Hepatocyte (in vitro differentiated cells): ENCODE results near the gene CAMK2G. TPM values are rescaled to one million over a fixed set of nuclear protein-coding genes. Genes with fewer than 3 reads are reported as not detected.

Source experiments
- DNase-seq: peaks from one replicate; pipeline ENCODE4 v3.0.0-alpha.2; 2016; ENCODE audit warnings: low spot score
- H2AFZ ChIP-seq: fragments of 200-600 bp; sonication (generic); 2 replicates; pipeline ENCODE4 v1.6.0; 2016; ENCODE audit warnings: antibody characterized with exemption, mild to moderate bottlenecking
- H3K27ac ChIP-seq: fragments of 200-600 bp; sonication (generic); 2 replicates; pipeline ENCODE4 v1.5.1; 2016; ENCODE audit warnings: mild to moderate bottlenecking
- H3K27me3 ChIP-seq: fragments of 200-600 bp; sonication (generic); 2 replicates; pipeline ENCODE4 v1.6.1; 2016
- H3K36me3 ChIP-seq: fragments of 200-600 bp; sonication (generic); replicated peaks from 2 replicates; pipeline ENCODE4 v1.5.1; 2016; ENCODE audit warnings: low read depth; ENCODE audit not compliant: insufficient read depth
- H3K4me1 ChIP-seq: fragments of 200-600 bp; sonication (generic); 2 replicates; pipeline ENCODE4 v1.5.1; 2016; ENCODE audit warnings: mild to moderate bottlenecking, moderate library complexity; ENCODE audit not compliant: insufficient read depth
- H3K4me2 ChIP-seq: fragments of 200-600 bp; sonication (generic); 2 replicates; pipeline ENCODE4 v1.6.0; 2016
- H3K4me3 ChIP-seq: fragments of 200-600 bp; sonication (generic); 2 replicates; pipeline ENCODE4 v1.5.1; 2016; ENCODE audit warnings: mild to moderate bottlenecking
- H3K79me2 ChIP-seq: fragments of 200-600 bp; sonication (generic); 2 replicates; pipeline ENCODE4 v1.6.0; 2017; ENCODE audit warnings: mild to moderate bottlenecking
- H3K9me2 ChIP-seq: fragments of 200-600 bp; sonication (generic); replicated peaks from 2 replicates; pipeline ENCODE4 v1.6.0; 2017; ENCODE audit warnings: mild to moderate bottlenecking; ENCODE audit not compliant: insufficient read depth
- H3K9me3 ChIP-seq: fragments of 200-600 bp; sonication (generic); 2 replicates; pipeline ENCODE4 v1.5.1; 2016; ENCODE audit warnings: low read depth, mild to moderate bottlenecking
- H4K20me1 ChIP-seq: fragments of 200-600 bp; sonication (generic); 2 replicates; pipeline ENCODE4 v1.6.0; 2016; ENCODE audit warnings: mild to moderate bottlenecking; ENCODE audit not compliant: insufficient read depth, poor library complexity, severe bottlenecking
- CTCF ChIP-seq: fragments of 200-600 bp; sonication (generic); IDR thresholded peaks from 2 replicates; pipeline ENCODE4 v1.5.1; 2016; ENCODE audit warnings: antibody characterized with exemption, mild to moderate bottlenecking; ENCODE audit not compliant: poor library complexity
- EZH2 ChIP-seq: fragments of 200-600 bp; sonication (generic); IDR thresholded peaks from 2 replicates; pipeline ENCODE4 v1.6.1; 2016; ENCODE audit warnings: antibody characterized with exemption, mild to moderate bottlenecking, borderline replicate concordance
- EZH2phosphoT487 ChIP-seq: fragments of 200-600 bp; sonication (generic); IDR thresholded peaks from one replicate; pipeline ENCODE4 v1.6.1; 2018; ENCODE audit warnings: antibody characterized with exemption, mild to moderate bottlenecking, low read depth, moderate library complexity; ENCODE audit not compliant: unreplicated experiment, severe bottlenecking
- WGBS: methylation state at CpG from one replicate; pipeline ENCODE4 v1.1.6; 2016; ENCODE audit warnings: low lambda C conversion rate; ENCODE audit errors: missing lambda C conversion rate; 5-methylcytosine and 5-hydroxymethylcytosine counted together
- polyA plus RNA-seq: library from polyadenylated mRNA; unstranded; fragments of >200 nt; fragmentation: Nextera tagmentation; extraction: Ambion mirVana; gene quantifications from 2 replicates; pipeline ENCODE4 v1.2.1, GENCODE V29; 2016
- total RNA-seq: library from RNA; depleted of rRNA; stranded (reverse); fragments of >200 nt; gene quantifications from 2 replicates; pipeline ENCODE4 v1.2.3, GENCODE V29; 2014

CAMK2G gene
- total and polyA plus RNA-seq, 2 experiments from 2014 or later, result 5.2 to 25.0 TPM

- H3K36me3 ChIP-seq, result no peaks in the 10 kb centered on the region
- no peak overlapping the region for H3K4me3 ChIP-seq
Measured at GRCh38 chr10:73859784-73860491, 14.4 kb downstream of the CAMK2G start.

GRCh38 chr10:73859428-73859783 is 14.9 kb downstream of the CAMK2G start:
- no peaks in the 10 kb centered on the region for H4K20me1 ChIP-seq
- H2AFZ ChIP-seq, result no peak overlapping the region
- H3K4me3 ChIP-seq, result no peak overlapping the region
- no peaks in the 10 kb centered on the region for H3K9me2 ChIP-seq
- H3K4me1 ChIP-seq, result peaks cover 4% of the 10 kb centered on the region
- no peaks in the 10 kb centered on the region for H3K9me3 ChIP-seq
- peaks cover 3% of the 10 kb centered on the region for H3K79me2 ChIP-seq
- H3K4me2 ChIP-seq, result no peak overlapping the region
- no peaks in the 10 kb centered on the region for H3K27me3 ChIP-seq
- 97% methylated on average over 5 of the region's 5 CpGs for WGBS
- no peak for DNase-seq
- no peak overlapping the region for H3K27ac ChIP-seq
- no peaks in the 10 kb centered on the region for H3K36me3 ChIP-seq
- TF ChIP-seq EZH2, result no peak
- no peak for TF ChIP-seq EZH2phosphoT487
- TF ChIP-seq CTCF, result no peak

More at GRCh38 chr10:73859784-73860491, 14.4 kb downstream of the CAMK2G start:
- H4K20me1 ChIP-seq, result no peaks in the 10 kb centered on the region
- no peaks in the 10 kb centered on the region for H3K9me3 ChIP-seq
- no peak for TF ChIP-seq CTCF
- no peak for TF ChIP-seq EZH2phosphoT487
- TF ChIP-seq EZH2, result no peak
- H3K79me2 ChIP-seq, result peaks cover 3% of the 10 kb centered on the region
- DNase-seq, result no peak
- no peak overlapping the region for H2AFZ ChIP-seq
- no peaks in the 10 kb centered on the region for H3K4me1 ChIP-seq
- 95% methylated on average over 7 of the region's 7 CpGs for WGBS
- no peaks in the 10 kb centered on the region for H3K27me3 ChIP-seq
- no peaks in the 10 kb centered on the region for H3K9me2 ChIP-seq
- no peak overlapping the region for H3K27ac ChIP-seq
- no peak overlapping the region for H3K4me2 ChIP-seq

GRCh38 chr10:73858750-73859427 is 15.5 kb downstream of the CAMK2G start:
- no peak overlapping the region for H3K4me3 ChIP-seq
- TF ChIP-seq EZH2, result no peak
- no peak for TF ChIP-seq EZH2phosphoT487
- no peak for TF ChIP-seq CTCF
- H3K4me2 ChIP-seq, result no peak overlapping the region
- no peak for DNase-seq
- no peaks in the 10 kb centered on the region for H3K36me3 ChIP-seq
- no peaks in the 10 kb centered on the region for H3K9me3 ChIP-seq
- no peak overlapping the region for H2AFZ ChIP-seq
- no peak overlapping the region for H3K27ac ChIP-seq
- no peaks in the 10 kb centered on the region for H3K9me2 ChIP-seq
- peaks cover 3% of the 10 kb centered on the region for H3K79me2 ChIP-seq
- no peaks in the 10 kb centered on the region for H4K20me1 ChIP-seq
- peaks cover 8% of the 10 kb centered on the region for H3K4me1 ChIP-seq
- 95% methylated on average over 13 of the region's 13 CpGs for WGBS
- no peaks in the 10 kb centered on the region for H3K27me3 ChIP-seq
